ENCODE measurements around the gene DHRS2. TPM values are rescaled to one million over a fixed set of nuclear protein-coding genes. Genes with fewer than 3 reads are reported as not detected.

The DHRS2 gene
- total and polyA plus RNA-seq, 2 of the 13 experiments (the other 11 are each of a cell fraction or from before 2014, with no cell fraction given), result 1,621 to 3,021 TPM

DNA sequence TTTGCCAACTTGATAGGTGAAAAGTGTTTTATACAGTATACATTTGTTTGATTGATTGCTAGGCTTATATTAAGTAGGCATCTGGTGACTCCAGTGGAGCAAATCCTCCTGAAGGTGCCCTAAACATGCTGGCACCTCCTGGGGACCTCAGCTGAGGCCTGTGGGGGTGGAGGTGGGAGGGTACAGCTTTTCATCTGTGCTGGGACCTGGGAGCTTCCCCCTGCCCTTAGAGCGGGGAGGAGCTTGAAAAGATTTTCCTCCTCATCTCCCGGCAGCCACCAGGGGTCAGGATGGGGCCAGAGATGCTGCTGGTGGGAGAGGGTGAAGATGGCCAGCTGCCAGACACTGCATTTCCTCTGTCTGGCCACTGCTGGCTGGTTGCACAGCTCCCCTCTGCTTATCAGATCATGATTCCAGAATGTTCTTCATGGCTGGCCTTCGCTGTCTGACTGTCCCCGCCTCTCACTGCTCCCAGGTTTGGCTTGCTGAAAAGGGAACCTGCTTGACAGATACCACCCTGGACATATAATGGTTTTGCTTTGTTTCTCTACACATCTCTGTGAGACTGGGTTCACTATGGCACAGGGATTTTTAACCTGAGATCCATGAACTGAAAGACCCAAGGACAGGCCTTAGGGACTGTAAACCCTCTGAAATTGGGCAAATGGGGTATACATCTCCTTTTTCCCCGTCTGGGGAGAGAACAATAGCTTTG, 47.1 kb upstream of the DHRS2 start (continued):
- peak; percentile 86; the same call in 1 of the 2 replicates for TF ChIP-seq ZBED4 (CRISPR knock-in tag; IDR thresholded peaks at IDR 0.05; ENCODE audit: borderline replicate concordance)
- TF ChIP-seq NR1H2 (CRISPR knock-in tag; IDR thresholded peaks at IDR 0.05; ENCODE audit: borderline replicate concordance, low read depth), result no peak
- peak; percentile 98 for TF ChIP-seq TARDBP (CRISPR knock-in tag; IDR thresholded peaks at IDR 0.05)
- peak; percentile 60; the same call in 1 of the 2 replicates for TF ChIP-seq HOXD1 (CRISPR knock-in tag; IDR thresholded peaks at IDR 0.05)
- peak; percentile 92 for TF ChIP-seq RELA (CRISPR knock-in tag; IDR thresholded peaks at IDR 0.05)
- TF ChIP-seq NFE2 (CRISPR knock-in tag; IDR thresholded peaks at IDR 0.05), result no peak
- TF ChIP-seq CCAR2 (optimal IDR thresholded peaks at IDR 0.05; ENCODE audit: low read depth, low read length), result peak; percentile 84
- TF ChIP-seq RARA (CRISPR knock-in tag; IDR thresholded peaks at IDR 0.05), result peak; percentile 83
- peak; percentile 99 for TF ChIP-seq SMYD3 (CRISPR knock-in tag; IDR thresholded peaks at IDR 0.05)
- peak; percentile 92 for TF ChIP-seq ZNF451 (CRISPR knock-in tag; IDR thresholded peaks at IDR 0.05)
- TF ChIP-seq ZNF256 (CRISPR knock-in tag; conservative IDR thresholded peaks at IDR 0.05), result peak; percentile 95
- TF ChIP-seq SMARCE1 (IDR thresholded peaks at IDR 0.05; ENCODE audit: borderline replicate concordance), result no peak
- no peak; the same call in 1 of the 2 replicates for TF ChIP-seq HMG20B (CRISPR knock-in tag; conservative IDR thresholded peaks at IDR 0.05)
- peak; percentile 93 for TF ChIP-seq HNRNPH1 (optimal IDR thresholded peaks at IDR 0.05; ENCODE audit: low read depth, low read length)
- TF ChIP-seq EED (CRISPR knock-in tag; IDR thresholded peaks at IDR 0.05), result 0 out of 2 replicates have a peak, but pooled peaks have one; percentile 69
- TF ChIP-seq, protein P1, sequence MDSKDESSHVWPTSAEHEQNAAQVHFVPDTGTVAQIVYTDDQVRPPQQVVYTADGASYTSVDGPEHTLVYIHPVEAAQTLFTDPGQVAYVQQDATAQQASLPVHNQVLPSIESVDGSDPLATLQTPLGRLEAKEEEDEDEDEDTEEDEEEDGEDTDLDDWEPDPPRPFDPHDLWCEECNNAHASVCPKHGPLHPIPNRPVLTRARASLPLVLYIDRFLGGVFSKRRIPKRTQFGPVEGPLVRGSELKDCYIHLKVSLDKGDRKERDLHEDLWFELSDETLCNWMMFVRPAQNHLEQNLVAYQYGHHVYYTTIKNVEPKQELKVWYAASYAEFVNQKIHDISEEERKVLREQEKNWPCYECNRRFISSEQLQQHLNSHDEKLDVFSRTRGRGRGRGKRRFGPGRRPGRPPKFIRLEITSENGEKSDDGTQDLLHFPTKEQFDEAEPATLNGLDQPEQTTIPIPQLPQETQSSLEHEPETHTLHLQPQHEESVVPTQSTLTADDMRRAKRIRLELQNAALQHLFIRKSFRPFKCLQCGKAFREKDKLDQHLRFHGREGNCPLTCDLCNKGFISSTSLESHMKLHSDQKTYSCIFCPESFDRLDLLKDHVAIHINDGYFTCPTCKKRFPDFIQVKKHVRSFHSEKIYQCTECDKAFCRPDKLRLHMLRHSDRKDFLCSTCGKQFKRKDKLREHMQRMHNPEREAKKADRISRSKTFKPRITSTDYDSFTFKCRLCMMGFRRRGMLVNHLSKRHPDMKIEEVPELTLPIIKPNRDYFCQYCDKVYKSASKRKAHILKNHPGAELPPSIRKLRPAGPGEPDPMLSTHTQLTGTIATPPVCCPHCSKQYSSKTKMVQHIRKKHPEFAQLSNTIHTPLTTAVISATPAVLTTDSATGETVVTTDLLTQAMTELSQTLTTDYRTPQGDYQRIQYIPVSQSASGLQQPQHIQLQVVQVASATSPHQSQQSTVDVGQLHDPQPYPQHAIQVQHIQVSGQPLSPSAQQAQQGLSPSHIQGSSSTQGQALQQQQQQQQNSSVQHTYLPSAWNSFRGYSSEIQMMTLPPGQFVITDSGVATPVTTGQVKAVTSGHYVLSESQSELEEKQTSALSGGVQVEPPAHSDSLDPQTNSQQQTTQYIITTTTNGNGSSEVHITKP (CRISPR knock-in tag; IDR thresholded peaks at IDR 0.05; ENCODE audit: low read depth), result peak; percentile 86
- no peak for TF ChIP-seq TIGD3 (CRISPR knock-in tag; IDR thresholded peaks at IDR 0.05; ENCODE audit: borderline replicate concordance)
- peak; percentile 98 for TF ChIP-seq KLF6 (CRISPR knock-in tag; IDR thresholded peaks at IDR 0.05)
- TF ChIP-seq, protein P2, sequence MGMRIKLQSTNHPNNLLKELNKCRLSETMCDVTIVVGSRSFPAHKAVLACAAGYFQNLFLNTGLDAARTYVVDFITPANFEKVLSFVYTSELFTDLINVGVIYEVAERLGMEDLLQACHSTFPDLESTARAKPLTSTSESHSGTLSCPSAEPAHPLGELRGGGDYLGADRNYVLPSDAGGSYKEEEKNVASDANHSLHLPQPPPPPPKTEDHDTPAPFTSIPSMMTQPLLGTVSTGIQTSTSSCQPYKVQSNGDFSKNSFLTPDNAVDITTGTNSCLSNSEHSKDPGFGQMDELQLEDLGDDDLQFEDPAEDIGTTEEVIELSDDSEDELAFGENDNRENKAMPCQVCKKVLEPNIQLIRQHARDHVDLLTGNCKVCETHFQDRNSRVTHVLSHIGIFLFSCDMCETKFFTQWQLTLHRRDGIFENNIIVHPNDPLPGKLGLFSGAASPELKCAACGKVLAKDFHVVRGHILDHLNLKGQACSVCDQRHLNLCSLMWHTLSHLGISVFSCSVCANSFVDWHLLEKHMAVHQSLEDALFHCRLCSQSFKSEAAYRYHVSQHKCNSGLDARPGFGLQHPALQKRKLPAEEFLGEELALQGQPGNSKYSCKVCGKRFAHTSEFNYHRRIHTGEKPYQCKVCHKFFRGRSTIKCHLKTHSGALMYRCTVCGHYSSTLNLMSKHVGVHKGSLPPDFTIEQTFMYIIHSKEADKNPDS (CRISPR knock-in tag; IDR thresholded peaks at IDR 0.05), result peak; percentile 88

Measured in HepG2 (cell line).